Stimulated activated CD4-positive, alpha-beta T cell treated with anti-CD3 and anti-CD28 coated beads, Interleukin-1b, Interleukin-23, amount 100 ng/mL, for 48 hours (primary cell): Measurements from ENCODE around the gene C6orf52.
"Not testable (repeated sequence)": the region's sequence is repeated elsewhere in the genome, so short reads cannot be mapped to it uniquely, and the experiment has no call there.

Experiments
- DNase-seq: peaks from one replicate; pipeline ENCODE4 v3.0.0-alpha.2; 2020

The C6orf52 gene

GRCh38 chr6:10695086-10695657, 756 bp upstream of the C6orf52 start:
- DNase-seq, result no peak

GRCh38 chr6:10692965-10693538, 1.4 kb downstream of the C6orf52 start:
- no peak for DNase-seq

- no peak for DNase-seq
These were observed 3.6 kb downstream of the C6orf52 start for GRCh38 chr6:10690651-10691445.

- no peak for DNase-seq
These were observed 6.8 kb downstream of the C6orf52 start for GRCh38 chr6:10687582-10687981.

GRCh38 chr6:10686901-10687300, 7.5 kb downstream of the C6orf52 start:
- DNase-seq, result no peak

- DNase-seq, result no peak
These were observed 9.1 kb downstream of the C6orf52 start for GRCh38 chr6:10685092-10685915.

- no peak for DNase-seq
These were observed 9.8 kb downstream of the C6orf52 start for GRCh38 chr6:10684618-10685017.

- DNase-seq, result no peak
These were observed 11.9 kb downstream of the C6orf52 start for GRCh38 chr6:10682355-10682988.

GRCh38 chr6:10681795-10682194, 12.6 kb downstream of the C6orf52 start:
- no peak for DNase-seq

GRCh38 chr6:10678456-10678855, 16.0 kb downstream of the C6orf52 start:
- DNase-seq, result no peak

GRCh38 chr6:10676403-10676802, 18.0 kb downstream of the C6orf52 start:
- no peak for DNase-seq

- DNase-seq, result no peak
These were observed 26.1 kb downstream of the C6orf52 start for GRCh38 chr6:10668126-10668917.

GRCh38 chr6:10665595-10665994, 28.8 kb downstream of the C6orf52 start:
- not testable (repeated sequence) for DNase-seq

- DNase-seq, result no peak
These were observed 31.7 kb downstream of the C6orf52 start for GRCh38 chr6:10662742-10663141.

- DNase-seq, result no peak
These were observed 32.2 kb downstream of the C6orf52 start for GRCh38 chr6:10662207-10662606.

- DNase-seq, result not testable (repeated sequence)
These were observed 33.8 kb downstream of the C6orf52 start for GRCh38 chr6:10660431-10661191.

GRCh38 chr6:10659699-10660348, 34.6 kb downstream of the C6orf52 start:
- DNase-seq, result no peak

GRCh38 chr6:10658910-10659698, 35.3 kb downstream of the C6orf52 start:
- no peak for DNase-seq

GRCh38 chr6:10655508-10656055, 38.8 kb downstream of the C6orf52 start:
- peak; percentile 19 for DNase-seq
